Progenitor cell of endocrine pancreas (in vitro differentiated cells): ENCODE measurements around the gene TENT5C. TPM values are rescaled to one million over a fixed set of nuclear protein-coding genes. Genes with fewer than 3 reads are reported as not detected.
A peak's percentile ranks its signal among the peaks of the same experiment; 100 is the strongest.

Experiments used
- DNase-seq: peaks from one replicate; pipeline ENCODE4 v3.0.0; 2021; ENCODE audit warnings: low spot score; ENCODE audit not compliant: unreplicated experiment
- H3K27ac Mint-ChIP-seq: 2 replicates; pipeline ENCODE4 v1.8.0; 2021; ENCODE audit warnings: mild to moderate bottlenecking, moderate library complexity, mixed read lengths
- H3K27me3 Mint-ChIP-seq: 2 replicates; pipeline ENCODE4 v1.8.0; 2021; ENCODE audit warnings: mixed read lengths
- H3K36me3 Mint-ChIP-seq: 2 replicates; pipeline ENCODE4 v1.8.0; 2022; ENCODE audit warnings: mixed read lengths; ENCODE audit not compliant: insufficient read depth
- H3K4me1 Mint-ChIP-seq: 2 replicates; pipeline ENCODE4 v1.8.0; 2021; ENCODE audit warnings: low read depth, mixed read lengths
- H3K4me3 Mint-ChIP-seq: 2 replicates; pipeline ENCODE4 v1.8.0; 2021; ENCODE audit warnings: low read depth, mild to moderate bottlenecking, moderate library complexity, mixed read lengths
- H3K9me3 Mint-ChIP-seq: 2 replicates; pipeline ENCODE4 v1.8.0; 2021; ENCODE audit warnings: low read depth, mixed read lengths
- total RNA-seq: library from RNA; stranded (reverse); gene quantifications from 2 replicates; pipeline ENCODE4 v1.2.1, GENCODE V29; 2021
- TF ChIP-seq, protein P1 (sequence below): fragments of 200-600 bp; sonication (generic); IDR thresholded peaks from one replicate; pipeline ENCODE4 v1.5.0; 2021; ENCODE audit warnings: antibody characterized with exemption, mild to moderate bottlenecking; ENCODE audit not compliant: unreplicated experiment

Gene TENT5C
- total RNA-seq, 1 donor from 2014 or later, result 13.6 TPM

DNA sequence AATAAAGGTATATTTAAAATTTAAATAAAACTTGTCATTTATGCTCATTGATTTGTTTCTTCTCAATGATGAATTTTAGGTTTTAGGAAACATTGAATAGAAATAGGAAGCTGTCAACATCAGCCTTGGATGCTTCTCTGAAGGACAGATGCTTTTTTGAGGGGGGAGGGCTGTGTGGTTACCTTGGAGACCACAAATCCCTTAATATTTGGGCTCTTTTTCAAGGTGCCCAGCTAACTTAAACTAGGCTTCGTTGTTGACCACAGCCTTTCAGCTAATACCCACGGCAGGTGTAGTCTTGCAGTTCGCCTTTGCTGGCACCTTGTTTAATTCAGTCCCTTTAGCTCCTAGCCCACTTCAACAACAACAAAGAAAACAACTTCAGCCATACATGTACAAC, 22.5 kb downstream of the TENT5C start:
- TF ChIP-seq, protein P1, sequence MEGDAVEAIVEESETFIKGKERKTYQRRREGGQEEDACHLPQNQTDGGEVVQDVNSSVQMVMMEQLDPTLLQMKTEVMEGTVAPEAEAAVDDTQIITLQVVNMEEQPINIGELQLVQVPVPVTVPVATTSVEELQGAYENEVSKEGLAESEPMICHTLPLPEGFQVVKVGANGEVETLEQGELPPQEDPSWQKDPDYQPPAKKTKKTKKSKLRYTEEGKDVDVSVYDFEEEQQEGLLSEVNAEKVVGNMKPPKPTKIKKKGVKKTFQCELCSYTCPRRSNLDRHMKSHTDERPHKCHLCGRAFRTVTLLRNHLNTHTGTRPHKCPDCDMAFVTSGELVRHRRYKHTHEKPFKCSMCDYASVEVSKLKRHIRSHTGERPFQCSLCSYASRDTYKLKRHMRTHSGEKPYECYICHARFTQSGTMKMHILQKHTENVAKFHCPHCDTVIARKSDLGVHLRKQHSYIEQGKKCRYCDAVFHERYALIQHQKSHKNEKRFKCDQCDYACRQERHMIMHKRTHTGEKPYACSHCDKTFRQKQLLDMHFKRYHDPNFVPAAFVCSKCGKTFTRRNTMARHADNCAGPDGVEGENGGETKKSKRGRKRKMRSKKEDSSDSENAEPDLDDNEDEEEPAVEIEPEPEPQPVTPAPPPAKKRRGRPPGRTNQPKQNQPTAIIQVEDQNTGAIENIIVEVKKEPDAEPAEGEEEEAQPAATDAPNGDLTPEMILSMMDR, result no peak
- Mint-ChIP-seq H3K9me3 (no peaks in the 10 kb centered on the region), H3K4me1 (peaks cover 50% of the 10 kb centered on the region), H3K4me3 (no peak overlapping the region), H3K36me3 (peaks cover 24% of the 10 kb centered on the region), H3K27ac (no peak overlapping the region), H3K27me3 (no peaks in the 10 kb centered on the region)
- no peak for DNase-seq

DNA sequence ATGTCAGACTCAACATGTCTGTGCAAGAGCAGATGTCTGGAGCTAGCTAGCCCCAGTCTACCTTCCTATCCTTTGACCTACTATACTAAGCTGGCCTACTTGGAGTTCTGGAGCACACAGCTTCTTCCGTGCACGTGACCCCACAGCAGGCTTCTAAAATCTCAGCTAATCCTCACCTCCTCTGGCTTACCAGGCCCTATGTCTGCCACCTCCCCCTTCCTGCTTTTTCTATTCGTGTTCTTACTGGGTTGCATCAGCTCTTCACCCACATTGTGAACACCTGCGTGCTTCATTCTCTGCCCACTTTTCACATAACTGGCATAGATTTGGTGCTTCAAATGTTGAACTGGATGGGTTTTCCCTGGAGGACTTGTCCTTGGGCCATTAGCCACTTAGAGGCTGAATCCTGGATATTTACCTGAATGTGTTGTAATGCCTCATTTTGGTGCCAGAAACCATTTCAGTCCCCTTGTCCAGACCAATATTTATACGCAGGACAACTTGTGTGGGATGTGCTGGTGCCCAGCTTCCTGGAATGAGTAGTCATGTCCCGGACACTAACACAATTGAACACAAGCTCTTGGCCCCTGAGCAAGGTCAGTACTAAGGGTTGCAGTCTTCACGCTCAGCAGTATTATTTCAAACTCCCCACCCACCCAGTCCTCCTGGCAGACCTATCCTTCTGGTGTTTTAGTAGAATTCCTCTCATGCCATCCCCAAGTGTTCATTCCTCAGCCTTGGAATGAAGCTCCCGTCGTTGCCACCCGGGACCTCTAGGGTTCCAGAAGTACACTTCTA, 24.0 kb downstream of the TENT5C start:
- Mint-ChIP-seq H3K27me3 (no peaks in the 10 kb centered on the region), H3K9me3 (no peaks in the 10 kb centered on the region), H3K4me3 (no peak overlapping the region), H3K36me3 (peaks cover 11% of the 10 kb centered on the region), H3K27ac (peak overlapping the region; percentile 22), H3K4me1 (peaks cover 58% of the 10 kb centered on the region)
- DNase-seq, result no peak
- TF ChIP-seq, protein P1, result no peak

DNA sequence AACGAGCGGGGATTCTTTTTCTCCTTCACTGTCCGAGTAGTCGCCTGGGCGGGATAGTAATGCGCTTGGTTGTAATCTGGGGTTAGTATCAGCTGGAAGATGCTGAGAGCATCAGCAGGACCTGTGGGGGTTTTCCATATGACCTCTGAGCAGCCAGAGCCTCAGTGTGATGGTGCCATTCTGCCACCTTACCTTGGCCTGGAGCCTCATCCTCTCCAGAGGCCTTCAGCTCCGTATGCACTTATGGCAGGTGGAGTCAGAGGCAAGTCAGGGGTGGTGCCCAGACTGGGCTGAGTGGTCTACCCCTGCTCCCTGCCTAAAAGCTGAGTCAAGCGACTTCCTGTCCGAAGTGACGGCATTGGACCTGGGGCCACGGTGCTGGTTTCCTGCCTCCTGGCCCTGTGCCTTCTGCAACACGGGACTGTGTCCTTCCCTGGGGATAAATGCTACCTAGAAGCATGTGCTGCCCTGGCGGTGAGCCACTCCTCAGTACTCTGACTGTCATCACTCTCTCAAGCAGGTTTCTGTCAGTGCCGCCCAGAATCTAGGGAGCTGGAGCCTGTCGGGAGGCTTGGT, 24.7 kb downstream of the TENT5C start:
- DNase-seq, result no peak
- Mint-ChIP-seq H3K9me3 (no peaks in the 10 kb centered on the region), H3K36me3 (peaks cover 5% of the 10 kb centered on the region), H3K27me3 (no peaks in the 10 kb centered on the region), H3K4me1 (peaks cover 60% of the 10 kb centered on the region), H3K27ac (peak overlapping the region; percentile 92), H3K4me3 (no peak overlapping the region)
- TF ChIP-seq, protein P1, result no peak

DNA sequence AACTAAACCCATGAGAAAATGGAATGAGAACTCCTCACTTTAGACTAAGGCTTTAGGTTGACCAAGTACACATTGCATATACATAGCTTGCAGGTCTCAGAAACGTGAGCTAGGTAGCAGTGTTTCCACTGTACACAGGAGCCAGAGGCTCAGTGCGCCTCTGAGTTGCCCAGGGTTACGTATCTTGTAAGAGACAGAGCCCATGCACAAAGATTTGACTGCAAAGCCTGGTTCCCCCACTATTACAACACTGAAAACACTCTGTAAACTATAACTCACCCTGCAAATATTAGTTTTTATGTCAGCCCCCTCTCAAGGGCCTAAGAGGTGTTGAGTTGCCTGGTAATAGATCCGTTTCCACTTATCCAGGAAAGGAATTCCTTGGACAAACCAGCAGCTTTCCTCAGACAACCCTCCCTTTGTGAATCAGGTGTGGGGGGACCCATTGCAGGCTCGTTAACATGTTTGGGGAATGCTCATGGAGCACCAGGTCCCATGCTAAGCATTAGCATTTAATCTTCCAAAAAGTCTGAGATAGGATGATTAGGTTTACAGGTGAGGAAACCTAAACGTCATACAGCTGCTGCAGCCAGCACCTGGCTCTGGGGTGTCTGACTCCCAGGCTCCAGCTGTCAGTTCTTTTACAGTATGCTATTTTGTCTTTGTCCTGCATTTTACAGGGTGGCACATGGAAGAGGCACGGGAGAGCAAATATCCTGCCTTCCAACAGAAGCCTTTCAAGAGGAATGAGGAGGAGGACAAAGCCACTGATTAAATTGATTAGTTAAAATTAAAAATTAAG, 25.7 kb downstream of the TENT5C start:
- Mint-ChIP-seq H3K9me3 (no peaks in the 10 kb centered on the region), H3K36me3 (peaks cover 5% of the 10 kb centered on the region), H3K4me3 (peak overlapping the region; percentile 11), H3K27me3 (no peaks in the 10 kb centered on the region), H3K27ac (peak overlapping the region; percentile 92), H3K4me1 (peaks cover 67% of the 10 kb centered on the region)
- no peak for DNase-seq
- TF ChIP-seq, protein P1, result no peak
